Measurements from ENCODE around the gene GRN.
"Not testable (repeated sequence)": the region's sequence is repeated elsewhere in the genome, so short reads cannot be mapped to it uniquely, and the experiment has no call there.

GRN gene

DNA sequence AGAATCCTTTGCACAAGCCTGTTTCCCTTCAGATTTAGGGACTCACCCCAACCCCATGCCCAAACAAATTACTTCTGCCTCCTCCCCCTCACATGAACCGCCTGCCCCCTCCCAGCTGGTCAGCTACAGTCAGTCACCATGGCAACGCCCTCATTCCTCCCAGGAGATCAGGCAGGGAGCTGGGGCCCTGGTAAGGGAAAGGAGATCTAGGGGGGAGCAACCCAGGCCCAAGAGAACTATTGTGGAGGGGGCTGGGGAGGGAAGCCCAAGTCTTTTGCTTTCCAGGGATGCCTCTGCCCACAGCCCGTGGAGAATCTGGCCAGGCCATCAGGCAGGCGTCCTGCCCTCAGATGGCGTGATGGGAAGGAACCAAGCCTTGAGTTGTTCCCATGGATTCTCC is 15.7 kb downstream of the GRN start:
- no peak for DNase-seq (ENCODE audit: low read depth in 4 of 4, low spot score in 1 of 4)

DNA sequence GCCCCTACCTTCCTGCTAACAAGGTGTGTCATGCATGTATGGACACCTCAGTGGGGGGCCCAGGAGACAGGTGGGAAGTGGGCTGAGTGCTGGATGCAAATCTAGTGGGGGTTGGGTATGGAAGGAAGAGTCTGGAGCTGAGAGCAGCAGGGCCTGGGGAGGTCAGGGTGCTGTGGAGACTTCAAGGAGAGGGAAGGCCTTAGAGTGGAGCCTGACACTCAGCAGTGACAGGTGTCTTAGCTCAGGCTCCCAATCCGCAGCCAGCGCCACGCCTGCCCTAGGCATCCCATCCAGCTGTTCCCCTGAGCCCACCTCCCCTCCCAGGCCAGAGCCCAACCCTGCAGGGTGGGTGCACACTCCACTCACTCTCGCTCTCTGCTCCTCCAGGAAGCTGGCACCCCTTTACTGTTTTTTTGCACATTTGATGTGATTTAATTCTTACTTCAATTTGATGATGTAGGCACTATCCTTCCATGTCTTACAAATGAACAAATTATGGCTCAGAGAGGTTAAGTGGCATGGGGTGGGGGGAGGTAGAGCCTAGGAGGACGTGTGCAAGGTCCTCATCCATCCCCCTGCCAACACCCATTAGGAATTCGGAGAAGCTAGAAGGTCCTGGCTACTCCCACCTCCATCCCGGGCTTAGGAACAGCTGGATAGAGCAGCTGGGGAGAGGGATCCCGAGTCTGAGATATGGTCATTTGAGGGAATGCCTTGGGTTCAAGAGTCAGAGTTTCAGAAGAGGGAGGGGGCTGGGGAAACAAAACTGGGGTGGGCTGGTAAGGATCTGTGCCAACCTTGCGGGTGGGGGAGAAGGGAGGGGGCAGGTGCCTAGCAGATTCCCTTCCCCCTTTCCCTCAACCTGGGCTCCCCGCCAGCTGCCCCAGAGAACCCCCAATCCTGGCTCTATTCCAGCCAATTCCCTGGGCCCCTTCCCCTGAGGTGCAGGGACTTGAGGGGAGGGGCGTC is 16.5 kb downstream of the GRN start:
- DNase-seq (ENCODE audit: low read depth in 4 of 4, low spot score in 1 of 4) = no peak

DNA sequence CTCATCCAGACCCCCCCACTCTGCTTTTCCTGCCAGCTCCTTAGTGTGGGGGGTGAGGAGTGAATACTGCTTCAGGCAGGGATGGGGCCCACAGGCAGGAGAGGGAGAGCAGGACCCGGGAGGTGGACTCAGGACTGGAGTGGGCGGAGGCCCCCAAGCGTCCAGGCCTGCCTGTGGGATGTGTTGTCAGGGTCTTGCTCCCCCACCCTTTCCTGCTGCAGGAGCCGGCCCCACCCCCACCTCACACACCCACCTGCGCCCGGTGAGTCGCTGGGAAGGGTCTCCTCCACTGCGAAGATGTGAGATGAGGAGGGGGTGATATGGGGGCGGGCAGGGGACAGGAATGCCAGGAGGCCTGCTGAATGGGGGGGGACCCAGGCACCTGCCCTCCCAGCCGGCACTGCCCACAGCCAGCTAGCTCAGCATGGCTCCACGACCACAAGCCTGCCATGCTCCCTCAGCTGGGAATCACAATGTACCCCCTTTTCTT is 17.4 kb downstream of the GRN start:
- no peak for DNase-seq (ENCODE audit: low read depth in 4 of 4, low spot score in 1 of 4)

DNA sequence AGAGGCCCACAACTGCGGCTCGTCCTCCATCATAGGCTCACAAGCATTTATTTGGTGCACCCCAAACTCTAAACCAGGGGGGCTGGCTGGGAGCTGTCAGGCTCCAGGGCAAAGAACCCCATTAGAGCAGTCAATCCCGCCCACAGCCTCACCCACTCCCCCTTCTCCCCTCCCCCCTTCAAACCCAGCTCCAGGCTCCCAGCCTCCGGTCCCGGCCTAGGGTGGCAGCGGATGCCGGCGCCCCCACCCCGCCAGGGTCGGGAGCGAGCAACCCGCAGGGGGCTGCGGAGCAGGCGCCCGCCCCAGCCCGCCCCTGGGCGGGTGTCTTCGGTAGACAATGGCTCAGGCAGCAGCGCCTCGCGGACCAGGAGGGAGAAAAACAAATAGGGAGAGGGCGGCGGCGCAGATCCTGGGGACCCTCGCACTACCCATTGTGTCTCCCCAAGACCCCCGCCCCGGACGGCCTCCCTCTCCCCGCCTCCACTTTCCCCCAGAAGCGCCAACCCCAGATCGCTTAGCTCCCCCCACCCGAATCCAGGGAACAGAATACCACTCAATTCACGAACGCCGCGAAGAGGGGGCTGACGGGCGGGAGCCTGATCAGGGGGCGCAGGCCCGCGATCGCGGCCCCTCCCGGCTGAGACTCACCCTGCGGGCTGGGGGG is 18.0 kb downstream of the GRN start:
- DNase-seq (ENCODE audit: low read depth in 4 of 4, low spot score in 1 of 4) = no peak

DNA sequence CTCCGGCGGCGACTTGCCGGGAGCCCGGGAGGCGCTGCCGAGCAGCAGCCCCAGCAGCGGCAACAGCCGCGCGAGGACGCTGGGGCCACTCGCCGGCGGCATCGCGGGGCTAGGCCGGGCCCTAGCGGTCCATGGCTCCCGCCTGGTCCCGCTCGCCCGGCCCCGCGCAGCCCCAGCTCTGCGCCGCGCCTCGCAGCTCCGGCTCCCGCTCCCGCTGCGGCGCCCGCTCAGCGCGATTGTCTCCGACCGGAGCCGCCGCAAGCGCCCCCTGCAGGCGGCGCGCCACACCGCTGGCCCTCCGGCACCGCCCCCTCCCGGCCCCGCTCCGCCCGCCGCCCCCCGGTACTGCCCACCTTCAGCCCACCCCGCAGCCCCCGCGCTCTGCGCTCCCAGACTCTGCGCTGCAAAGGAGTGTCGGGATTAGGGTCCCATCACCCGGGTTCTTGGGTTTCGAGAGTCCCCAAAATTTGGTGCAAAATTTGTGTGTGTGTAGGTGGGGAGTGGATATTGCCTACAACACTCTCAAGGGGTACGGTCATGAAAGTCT is 18.6 kb downstream of the GRN start, which contains the start of gene FAM171A2:
TSS of gene FAM171A2 (minus strand) at position 241 of the 547 bp plus-strand sequence. CDS start at position 102, 139 bp downstream.
- peak; percentile 40 to 52 (median 48) for DNase-seq (ENCODE audit: low read depth in 4 of 4, low spot score in 1 of 4)

DNA sequence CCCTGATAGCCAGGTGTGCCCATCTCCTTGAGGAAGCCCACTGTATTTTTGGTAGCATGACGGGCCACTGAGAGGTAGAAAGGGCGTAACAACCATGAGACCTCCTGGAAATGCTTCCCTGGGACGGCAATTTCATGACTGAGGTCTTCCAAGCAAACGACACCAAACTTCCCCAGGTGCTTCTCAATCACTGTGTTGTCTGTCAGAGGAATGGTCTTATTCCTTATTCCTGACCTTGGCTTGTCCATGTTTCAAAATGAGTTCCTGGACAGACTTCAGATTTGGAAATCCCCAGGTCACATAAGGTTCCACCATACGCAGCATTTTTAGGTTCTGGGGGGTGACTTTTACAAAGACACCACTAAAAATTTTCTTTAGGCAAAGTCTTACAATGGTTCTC is 19.9 kb downstream of the GRN start:
- not testable (repeated sequence) for DNase-seq (ENCODE audit: low read depth in 4 of 4, low spot score in 1 of 4)

DNA sequence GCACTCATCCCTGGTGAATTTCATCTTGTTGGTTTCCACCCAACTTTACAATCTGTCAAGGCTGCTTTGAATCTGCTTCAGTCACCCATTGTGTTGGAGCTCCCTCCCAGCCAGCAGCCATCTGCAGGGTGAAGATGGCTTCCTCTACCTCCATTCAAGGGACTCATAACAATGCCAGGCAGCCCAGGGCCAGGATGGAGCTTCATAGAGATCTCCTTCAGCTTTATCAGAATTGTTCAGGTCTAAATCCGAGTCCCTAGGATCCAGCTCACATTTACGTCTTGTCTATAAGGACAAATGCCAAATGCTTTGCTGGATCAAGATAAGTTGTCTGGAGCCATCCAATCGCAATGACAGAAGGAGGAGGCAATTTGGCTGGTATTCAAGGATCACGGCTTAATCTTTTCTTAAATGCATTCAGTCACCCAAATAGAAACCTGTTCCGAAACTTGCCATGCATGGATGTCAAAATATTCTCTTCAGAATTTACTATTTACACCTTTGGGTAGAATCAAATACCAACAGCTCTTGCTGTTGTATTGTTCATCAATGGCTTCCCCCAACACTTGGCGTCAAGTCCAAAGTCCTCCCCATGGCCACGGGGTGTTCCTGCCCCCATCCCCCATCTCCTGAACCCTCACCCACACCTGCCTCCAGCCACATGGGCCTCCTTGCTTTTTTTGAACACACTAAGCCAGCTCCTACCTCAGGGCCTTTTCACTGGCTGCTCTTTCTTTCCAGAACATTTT is 22.3 kb downstream of the GRN start:
- DNase-seq (ENCODE audit: low read depth in 4 of 4, low spot score in 1 of 4) = no peak

DNA sequence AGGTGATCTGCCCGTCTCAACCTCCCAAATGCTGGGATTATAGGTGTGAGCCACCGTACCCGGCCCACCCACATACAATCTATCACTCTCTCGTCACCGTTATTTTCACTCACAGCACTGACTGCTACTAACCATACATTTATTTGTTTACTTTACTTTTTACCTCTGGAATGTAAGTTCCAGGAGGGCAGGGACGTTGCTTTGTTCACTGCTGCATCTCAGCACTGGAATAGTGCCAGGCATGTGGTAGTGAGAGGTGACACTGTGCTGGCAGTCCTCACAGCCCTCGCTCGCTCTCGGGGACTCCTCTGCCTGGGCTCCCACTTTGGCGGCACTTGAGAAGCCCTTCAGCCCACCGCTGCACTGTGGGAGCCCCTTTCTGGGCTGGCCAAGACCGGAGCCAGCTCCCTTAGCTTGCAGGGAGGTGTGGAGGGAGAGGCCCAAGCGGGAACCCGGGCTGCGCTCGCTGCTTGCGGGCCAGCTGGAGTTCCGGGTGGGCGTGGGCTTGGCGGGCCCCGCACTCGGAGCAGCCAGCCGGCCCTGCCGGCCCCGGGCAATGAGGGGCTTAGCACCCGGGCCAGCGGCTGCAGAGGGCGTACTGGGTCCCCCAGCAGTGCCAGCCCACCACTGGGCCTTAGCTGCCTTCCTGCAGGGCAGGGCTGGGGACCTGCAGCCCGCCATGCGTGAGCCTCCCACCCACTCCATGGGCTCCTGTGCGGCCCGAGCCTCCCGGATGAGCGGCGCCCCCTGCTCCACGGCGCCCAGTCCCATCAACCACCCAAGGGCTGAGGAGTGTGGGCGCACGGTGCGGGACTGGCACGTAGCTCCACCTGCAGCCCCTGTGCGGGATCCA is 23.5 kb downstream of the GRN start:
- not testable (repeated sequence) for DNase-seq (ENCODE audit: low read depth in 4 of 4, low spot score in 1 of 4)

DNA sequence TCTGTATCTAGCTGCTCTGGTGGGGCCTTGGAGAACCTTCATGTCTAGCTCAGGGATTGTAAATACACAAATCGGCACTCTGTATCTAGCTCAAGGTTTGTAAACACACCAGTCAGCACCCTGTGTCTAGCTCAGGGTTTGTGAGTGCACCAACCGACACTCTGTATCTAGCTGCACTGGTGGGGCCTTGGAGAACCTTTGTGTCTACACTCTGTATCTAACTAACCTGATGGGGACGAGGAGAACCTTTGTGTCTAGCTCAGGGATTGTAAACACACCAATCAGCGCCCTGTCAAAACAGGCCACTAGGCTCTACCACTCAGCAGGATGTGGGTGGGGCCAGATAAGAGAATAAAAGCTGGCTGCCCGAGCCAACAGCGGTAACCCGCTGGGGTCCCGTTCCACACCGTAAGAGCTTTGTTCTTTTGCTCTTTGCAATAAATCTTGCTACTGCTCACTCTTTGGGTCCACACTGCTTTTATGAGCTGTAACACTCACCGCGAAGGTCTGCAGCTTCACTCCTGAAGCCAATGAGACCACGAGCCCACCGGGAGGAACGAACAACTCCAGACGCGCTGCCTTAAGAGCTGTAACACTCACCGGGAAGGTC is 24.4 kb downstream of the GRN start:
- not testable (repeated sequence) for DNase-seq (ENCODE audit: low read depth in 4 of 4, low spot score in 1 of 4)

DNA sequence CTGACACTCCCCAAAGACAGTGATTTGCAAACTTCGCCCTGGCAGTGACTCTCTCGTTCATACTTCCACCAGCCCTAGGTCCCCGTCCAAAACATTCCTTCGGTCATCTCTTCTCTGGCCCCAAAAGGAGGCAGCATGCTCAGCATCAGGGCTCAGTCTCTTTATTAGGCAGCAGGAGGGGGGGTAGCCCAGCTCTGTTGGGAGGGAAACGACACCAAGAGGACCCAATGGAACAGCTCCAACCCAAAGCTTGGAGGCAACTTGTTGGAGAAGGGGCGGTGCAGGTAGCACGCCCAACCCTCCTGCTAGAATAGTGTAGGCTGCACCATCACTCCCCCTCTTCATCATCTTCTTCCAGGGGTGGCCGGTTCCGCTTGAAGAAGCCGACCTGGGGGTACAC is 26.9 kb downstream of the GRN start:
- DNase-seq (ENCODE audit: low read depth in 4 of 4, low spot score in 1 of 4) = no peak

DNA sequence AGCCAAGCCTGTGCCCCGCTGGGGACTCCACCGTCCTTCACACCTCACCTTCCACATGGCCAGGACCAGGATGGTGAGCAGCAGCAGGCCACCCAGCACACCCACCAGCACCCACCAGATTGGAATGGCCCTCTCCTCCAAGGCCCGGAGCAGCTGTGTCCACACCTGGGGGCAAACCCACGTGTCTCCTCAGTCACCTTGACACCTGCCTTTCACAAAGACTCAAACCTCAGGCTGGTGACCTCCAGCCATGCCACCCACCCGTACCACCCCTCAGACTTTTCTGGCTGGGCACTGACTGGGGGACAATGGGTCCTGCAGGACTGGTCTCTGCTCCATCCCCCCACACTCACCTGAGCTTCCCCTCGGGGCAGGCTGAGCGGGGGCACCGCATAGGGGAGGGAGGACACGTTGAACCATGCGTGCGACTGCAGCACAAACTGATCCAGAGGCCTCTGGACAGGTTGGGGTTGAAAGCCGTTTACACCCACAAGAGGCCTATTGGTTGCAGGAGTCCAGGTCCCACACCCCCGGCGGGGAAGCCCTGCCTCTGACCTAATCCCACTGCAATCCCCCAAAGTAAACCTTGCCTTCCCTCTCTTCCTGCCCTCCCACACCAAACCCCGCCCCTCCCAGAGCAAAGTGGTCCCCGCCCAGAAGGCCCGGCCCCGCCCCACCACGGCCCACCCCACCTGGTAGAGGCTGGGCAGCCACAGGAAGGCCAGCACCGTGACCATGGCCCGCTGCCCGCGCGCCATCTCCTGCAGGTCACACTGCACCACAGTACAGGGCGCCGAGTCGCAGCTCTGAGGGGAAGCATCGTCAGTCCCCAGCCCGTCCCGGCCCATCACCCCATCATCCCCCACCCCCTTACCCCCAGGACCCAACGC is 29.4 kb downstream of the GRN start:
- DNase-seq (ENCODE audit: low read depth in 4 of 4, low spot score in 1 of 4) = no peak

DNA sequence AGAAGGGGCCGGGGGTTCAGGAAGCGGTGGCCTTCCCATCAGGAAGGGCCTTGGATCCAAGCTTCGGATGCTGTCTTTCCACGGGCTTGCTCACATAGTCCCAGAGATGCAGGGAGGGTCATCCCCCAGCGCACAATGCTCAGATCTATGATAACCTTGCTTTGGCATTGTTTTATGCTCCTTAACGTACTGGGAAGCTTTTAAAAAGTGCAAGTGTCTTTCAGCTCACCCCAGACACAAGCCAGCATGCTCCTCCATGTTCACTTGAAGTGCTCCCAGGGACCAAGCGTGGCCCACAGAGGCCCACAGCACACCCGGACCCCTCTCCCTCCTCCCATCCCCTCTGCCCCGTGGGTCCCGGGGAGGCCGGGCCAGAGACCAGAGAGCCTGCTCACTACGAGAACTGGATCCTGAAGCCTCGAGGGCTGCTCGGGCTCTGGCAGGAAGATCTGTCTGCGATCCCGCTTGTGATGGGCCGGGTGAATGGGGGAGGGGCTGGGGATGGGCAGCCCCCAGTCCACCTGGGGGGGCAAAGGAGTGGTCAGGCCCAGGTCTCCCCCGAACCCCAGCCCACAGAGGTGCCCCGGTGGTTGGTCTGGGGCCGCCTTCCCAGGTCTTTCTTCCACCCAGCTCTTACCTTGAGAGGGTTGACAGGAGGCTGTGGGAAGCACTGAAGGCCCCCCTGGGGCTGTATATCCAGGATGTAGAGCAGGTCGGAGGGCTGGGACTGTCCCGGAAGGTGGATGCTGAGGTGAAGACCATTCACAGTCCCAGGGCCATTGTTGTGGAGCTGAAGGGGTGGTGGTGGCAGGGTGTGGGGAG is 30.3 kb downstream of the GRN start:
- DNase-seq (ENCODE audit: low read depth in 4 of 4, low spot score in 1 of 4) = no peak

DNA sequence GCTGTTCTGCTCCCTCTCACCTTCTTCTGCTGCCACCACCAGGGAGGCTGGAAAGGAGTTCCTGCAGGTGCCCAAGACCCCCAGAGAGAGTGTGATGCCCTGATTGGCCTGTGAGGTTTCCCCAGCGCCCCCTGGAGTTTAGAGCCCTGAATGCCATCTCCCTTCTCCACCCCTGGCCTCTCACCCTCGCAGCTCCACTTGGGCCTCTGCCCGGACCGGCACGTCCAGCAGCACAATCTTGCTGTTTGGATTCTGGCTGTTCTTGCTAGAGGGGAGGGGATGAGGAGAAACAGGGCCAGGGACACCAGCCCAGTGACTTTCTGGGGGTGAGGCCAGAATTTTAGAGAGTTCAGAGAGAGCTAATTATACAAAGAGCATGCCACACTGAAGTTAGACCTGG is 31.0 kb downstream of the GRN start:
- no peak for DNase-seq (ENCODE audit: low read depth in 4 of 4, low spot score in 1 of 4)

DNA sequence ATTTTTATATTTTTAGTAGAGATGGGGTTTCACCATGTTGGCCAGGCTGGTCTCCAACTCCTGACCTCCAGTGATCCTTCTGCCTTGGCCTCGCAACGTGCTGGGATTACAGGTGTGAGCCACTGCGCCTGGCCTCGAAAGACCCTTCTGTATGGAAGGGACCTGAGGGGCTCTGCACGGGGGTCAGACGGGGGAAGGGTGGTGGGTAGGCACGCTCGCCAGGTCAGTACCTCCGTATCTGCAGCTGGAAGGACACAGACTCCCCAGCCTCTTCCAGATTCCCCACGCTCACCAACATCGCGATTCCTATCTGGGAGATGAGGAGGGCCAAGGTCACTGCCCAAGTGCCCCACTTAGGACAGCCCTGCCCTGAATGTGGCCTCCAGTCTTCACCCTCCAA is 31.7 kb downstream of the GRN start:
- DNase-seq (ENCODE audit: low read depth in 4 of 4, low spot score in 1 of 4) = no peak

DNA sequence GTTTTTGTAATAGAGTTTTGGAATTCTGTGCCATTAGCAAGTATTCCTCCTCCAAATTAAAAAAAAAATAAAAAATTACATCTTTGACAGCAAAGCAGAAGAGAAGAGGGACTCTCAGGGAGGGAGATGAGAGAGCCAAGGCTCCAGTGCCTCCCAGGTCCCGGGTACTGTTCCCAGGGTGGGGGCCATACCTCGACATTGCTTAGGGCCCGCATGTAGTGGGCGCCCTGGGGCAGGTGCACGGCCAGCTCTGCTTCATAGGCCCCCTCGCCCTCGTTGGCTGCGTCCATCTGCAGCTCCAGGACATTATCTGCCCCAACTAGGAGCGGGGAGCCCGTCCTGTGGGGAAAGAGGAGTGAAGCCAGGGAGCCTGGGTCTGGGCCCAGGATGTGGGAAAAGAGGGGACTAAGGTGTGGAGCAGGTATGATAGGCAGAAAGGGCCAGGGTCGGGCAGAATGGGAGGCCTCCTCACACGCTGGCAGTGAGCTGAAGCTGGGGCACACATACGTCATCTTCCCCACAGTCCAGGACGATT is 33.1 kb downstream of the GRN start:
- DNase-seq (ENCODE audit: low read depth in 4 of 4, low spot score in 1 of 4) = no peak

DNA sequence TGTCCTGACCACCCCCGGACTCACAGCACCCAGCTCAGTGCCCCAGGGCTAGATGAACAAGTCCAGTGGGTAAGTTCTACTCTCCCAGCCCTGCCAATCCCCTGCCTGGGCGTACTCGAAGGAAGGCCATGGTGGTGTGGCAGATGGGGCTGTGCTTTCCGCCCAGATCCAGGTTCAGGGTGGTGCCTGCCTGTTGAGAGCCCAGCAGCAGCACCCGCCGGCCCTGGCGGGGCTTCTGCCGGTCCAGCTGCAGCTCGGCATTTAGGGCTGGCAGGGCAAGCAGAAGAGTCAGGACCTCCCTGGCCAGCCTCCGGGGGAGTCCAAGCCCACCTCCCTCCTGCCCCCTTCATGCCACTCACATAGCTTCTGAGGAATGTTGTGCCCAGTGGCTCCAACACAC is 34.8 kb downstream of the GRN start:
- DNase-seq (ENCODE audit: low read depth in 4 of 4, low spot score in 1 of 4) = no peak

DNA sequence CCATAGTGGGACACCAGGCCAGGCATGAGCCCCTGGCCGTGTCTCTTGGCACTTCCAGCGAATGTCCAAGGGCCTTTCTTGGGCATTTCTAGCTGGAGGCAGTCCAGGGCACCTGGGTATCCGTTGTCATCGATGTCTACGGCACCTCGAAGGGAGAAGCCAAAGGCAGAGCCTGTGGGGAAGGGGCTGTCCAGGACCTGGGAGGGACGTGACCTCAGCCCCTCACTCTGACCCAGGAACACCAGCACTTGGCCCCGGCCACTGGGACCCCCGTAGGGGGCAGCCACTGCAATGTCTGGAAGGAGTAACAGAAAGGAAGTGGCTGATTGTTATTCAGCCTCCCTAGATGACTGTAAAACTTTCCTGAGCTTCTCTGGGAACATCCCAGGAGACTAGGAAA is 35.7 kb downstream of the GRN start:
- no peak for DNase-seq (ENCODE audit: low read depth in 4 of 4, low spot score in 1 of 4)

Data from stimulated activated CD4-positive, alpha-beta T cell treated with anti-CD3 and anti-CD28 coated beads, Interleukin-1b, Interleukin-23, amount 100 ng/mL, for 24 hours (primary cell).